Left lung (tissue), 10 donors: ENCODE measurements around the gene FN1. TPM values are rescaled to one million over a fixed set of nuclear protein-coding genes. Genes with fewer than 3 reads are reported as not detected.

Source experiments
- ATAC-seq: fragments of 200-7000 bp; cut with Tn5 transposase; one replicate; pipeline ENCODE4 v1.9.1; 2020; ENCODE audit warnings: moderate library complexity
- DNase-seq, 4 donors: peaks; one replicate each; pipeline ENCODE4 v3.0.0-alpha.2; 2013 to 2020
- H3K27ac ChIP-seq, 2 donors: fragments of 200-600 bp; sonication (generic) in 1 of 2; one replicate each; pipeline versions ENCODE4 v1.5.0 to v1.8.0; 2020 to 2021
- H3K27me3 ChIP-seq, 2 donors: fragments of 200-600 bp; sonication (generic) in 1 of 2; one replicate each; pipeline versions ENCODE4 v1.5.0 to v1.8.0; 2020 to 2021
- H3K36me3 ChIP-seq, 2 donors: fragments of 200-600 bp; sonication (generic) in 1 of 2; one replicate each; pipeline versions ENCODE4 v1.5.0 to v1.8.0; 2020 to 2021
- H3K4me1 ChIP-seq, 2 donors: fragments of 200-600 bp; one replicate each; pipeline ENCODE4 v1.8.0; 2021
- H3K4me3 ChIP-seq, 2 donors: fragments of 200-600 bp; sonication (generic) in 1 of 2; one replicate each; pipeline versions ENCODE4 v1.5.0 to v1.8.0; 2020 to 2021; ENCODE audit warnings: mild to moderate bottlenecking in 1 of 2
- H3K9me3 ChIP-seq, 2 donors: fragments of 200-600 bp; sonication (generic) in 1 of 2; one replicate each; pipeline versions ENCODE4 v1.5.0 to v1.8.0; 2020 to 2021
- intact Hi-C, 2 donors: fragments of 100-400 bp; cut with DNase I; formaldehyde crosslinking; loops; one replicate each; pipeline versions ENCODE4 v1.11.2 to v1.14.2; 2022
- polyA plus RNA-seq, 6 donors: library from polyadenylated mRNA; unstranded; fragments of 120-200 nt; gene quantifications; one replicate each; pipeline ENCODE4 v1.2.1, GENCODE V29; 2013; ENCODE audit not compliant: insufficient read length in 6 of 6
- total RNA-seq, 2 donors: library from RNA; stranded (reverse); fragmentation: NEBNext Ultra II Directional; extraction: Animal tissue kit (Norgen Biotek cat#: 25700); gene quantifications; one replicate each; pipeline ENCODE4 v1.2.1, GENCODE V29; 2021
- TF ChIP-seq, protein P1 (sequence below), 2 donors: fragments of 200-600 bp; sonication (generic) in 1 of 2; IDR thresholded peaks; one replicate each; pipeline versions ENCODE4 v1.5.0 to v1.8.0; 2021; ENCODE audit warnings: antibody characterized with exemption in 2 of 2
- donor health status: DM: no; HTN: yes; CAD: no.
- donor health status: DM: no; HTN: no; CAD: no.

Gene FN1
- total and polyA plus RNA-seq, 8 donors: 1,663 to 3,073 (median 1,855) TPM

DNA sequence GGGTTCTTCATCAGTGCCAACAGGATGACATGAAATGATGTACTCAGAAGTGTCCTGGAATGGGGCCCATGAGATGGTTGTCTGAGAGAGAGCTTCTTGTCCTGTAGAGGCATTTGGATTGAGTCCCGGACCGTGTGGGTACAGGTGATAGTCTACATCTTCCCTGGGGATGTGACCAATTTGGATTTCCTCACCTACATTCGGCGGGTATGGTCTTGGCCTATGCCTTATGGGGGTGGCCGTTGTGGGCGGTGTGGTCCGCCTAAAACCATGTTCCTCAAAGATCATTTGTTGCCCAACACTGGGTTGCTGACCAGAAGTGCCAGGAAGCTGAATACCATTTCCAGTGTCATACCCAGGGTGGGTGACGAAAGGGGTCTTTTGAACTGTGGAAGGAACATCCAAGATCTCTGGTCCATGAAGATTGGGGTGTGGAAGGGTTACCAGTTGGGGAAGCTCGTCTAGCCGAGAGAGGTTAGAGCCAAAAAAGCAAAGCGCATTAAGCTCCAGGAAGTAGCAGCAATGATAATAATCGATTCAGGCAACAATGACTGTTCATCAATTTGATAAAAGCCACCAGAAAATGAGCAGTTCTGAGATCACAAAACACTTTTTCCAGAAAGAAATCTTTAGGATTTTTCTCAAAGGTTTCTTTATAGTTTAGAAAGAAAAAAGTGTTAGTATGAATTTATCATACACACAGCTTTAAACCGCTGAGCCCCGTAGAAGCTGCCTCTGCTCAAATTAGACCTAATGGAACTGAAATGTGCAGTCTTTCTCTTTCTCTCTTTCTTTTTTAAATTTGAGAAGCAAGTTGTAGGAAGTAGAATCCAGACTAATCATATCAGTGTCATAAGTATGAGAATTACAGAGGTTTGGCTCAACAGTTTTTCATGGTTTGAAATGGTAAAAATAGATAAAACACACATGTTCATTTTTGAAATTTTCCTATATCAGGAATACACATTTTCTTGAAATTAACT is 63.7 kb downstream of the FN1 start:
- peaks cover 3 to 51% of the 10 kb centered on the region in 2 donors for H3K36me3 ChIP-seq
- H3K9me3 ChIP-seq: no peaks in the 10 kb centered on the region
- no peak overlapping the region for H3K27ac ChIP-seq
- TF ChIP-seq, protein P1, sequence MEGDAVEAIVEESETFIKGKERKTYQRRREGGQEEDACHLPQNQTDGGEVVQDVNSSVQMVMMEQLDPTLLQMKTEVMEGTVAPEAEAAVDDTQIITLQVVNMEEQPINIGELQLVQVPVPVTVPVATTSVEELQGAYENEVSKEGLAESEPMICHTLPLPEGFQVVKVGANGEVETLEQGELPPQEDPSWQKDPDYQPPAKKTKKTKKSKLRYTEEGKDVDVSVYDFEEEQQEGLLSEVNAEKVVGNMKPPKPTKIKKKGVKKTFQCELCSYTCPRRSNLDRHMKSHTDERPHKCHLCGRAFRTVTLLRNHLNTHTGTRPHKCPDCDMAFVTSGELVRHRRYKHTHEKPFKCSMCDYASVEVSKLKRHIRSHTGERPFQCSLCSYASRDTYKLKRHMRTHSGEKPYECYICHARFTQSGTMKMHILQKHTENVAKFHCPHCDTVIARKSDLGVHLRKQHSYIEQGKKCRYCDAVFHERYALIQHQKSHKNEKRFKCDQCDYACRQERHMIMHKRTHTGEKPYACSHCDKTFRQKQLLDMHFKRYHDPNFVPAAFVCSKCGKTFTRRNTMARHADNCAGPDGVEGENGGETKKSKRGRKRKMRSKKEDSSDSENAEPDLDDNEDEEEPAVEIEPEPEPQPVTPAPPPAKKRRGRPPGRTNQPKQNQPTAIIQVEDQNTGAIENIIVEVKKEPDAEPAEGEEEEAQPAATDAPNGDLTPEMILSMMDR (IDR thresholded peaks at IDR 0.05): no peak
- DNase-seq (no peak), ATAC-seq (no peak)
- no peaks in the 10 kb centered on the region for H3K27me3 ChIP-seq
- intact Hi-C loops: no loop called here
- no peaks in the 10 kb centered on the region for H3K4me1 ChIP-seq
- H3K4me3 ChIP-seq: no peak overlapping the region

DNA sequence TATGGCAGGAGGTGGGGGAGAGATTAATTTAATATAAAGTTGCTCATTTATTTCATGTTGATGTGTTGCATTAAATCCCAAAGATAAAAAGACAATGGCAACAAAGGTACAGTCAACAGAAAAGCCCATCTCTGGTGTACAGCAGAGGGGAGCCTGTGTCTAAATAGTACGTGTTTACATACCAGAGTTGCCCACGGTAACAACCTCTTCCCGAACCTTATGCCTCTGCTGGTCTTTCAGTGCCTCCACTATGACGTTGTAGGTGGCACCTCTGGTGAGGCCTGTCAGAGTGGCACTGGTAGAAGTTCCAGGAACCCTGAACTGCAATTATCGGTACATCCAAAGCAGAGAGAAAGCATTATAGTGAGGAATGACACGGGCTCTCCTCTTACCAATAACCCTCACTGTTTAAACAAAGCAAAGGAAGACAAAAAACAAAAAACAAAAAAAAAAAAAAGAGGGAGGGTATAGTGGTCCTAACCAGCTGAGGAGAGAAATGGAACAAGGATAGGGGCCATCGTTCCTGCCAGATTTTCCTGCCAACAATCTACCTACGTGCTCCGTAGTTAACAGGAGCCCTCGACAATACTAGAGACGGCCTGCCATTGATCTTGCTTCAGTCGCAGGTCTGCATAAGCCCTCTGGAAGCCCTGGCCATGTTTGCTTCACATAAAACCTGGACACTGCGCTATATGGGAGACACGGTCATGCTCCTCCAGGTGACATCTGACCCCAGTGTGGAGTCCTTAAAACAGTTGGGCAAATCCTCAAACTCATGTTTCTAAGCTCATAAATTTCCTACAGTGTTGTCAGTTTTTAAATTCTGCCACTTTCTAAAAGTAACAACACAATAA is 65.5 kb downstream of the FN1 start:
- no peak for DNase-seq
- Histone ChIP-seq H3K4me3 (no peak overlapping the region), H3K27ac (no peak overlapping the region), H3K27me3 (no peaks in the 10 kb centered on the region), H3K4me1 (no peaks in the 10 kb centered on the region), H3K36me3 (peaks cover 3 to 60% of the 10 kb centered on the region in 2 donors), H3K9me3 (no peaks in the 10 kb centered on the region)
- ATAC-seq: no peak
- TF ChIP-seq, protein P1 (IDR thresholded peaks at IDR 0.05): no peak
- intact Hi-C loops: no loop called here

DNA sequence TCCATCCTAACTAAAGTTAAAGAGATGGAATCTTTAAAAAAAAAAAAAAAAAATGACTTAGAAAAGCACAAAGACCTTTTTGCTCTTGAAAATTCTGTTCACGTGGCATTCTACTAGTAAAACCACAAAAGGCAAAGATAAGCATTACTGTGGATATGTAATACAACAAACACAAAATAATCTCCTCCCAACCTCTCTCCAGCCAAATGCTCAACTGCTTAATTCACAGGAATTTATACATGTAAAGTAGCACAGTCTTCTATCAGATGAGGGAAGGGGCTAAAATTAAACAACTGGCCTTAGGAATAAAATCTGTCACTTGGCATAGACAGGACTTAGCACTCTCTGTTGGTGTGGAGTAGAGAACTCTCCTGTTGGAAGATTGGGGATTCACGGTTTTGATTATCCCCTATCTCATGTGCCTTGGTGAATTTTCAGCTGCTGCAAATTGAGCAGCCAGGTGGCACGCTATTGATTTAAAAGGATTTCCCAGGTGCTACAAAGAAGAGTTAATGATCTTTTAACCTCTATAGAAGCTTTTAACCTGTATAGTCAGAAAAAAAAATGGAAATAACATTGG is 66.6 kb downstream of the FN1 start:
- ATAC-seq: no peak
- Histone ChIP-seq H3K27me3 (no peaks in the 10 kb centered on the region), H3K4me3 (no peak overlapping the region), H3K27ac (no peak overlapping the region), H3K4me1 (no peaks in the 10 kb centered on the region), H3K9me3 (no peaks in the 10 kb centered on the region), H3K36me3 (peaks cover 3 to 59% of the 10 kb centered on the region in 2 donors)
- TF ChIP-seq, protein P1 (IDR thresholded peaks at IDR 0.05): no peak
- intact Hi-C loops: no loop called here
- no peak for DNase-seq

DNA sequence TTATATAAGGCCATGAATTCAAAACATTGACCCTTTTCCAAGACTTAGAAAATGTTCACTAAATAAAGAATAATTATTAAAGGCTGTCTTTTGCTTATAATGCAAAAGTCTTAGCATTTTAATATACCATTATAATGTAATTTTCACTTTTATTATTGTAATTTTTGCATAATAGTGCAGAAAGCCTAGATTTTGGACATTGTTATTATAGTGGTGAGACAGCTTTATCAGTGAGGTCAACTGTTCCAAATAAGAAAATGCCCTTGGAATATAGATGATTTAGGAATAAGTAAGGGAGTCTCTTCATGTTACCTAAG is 67.4 kb downstream of the FN1 start:
- no peaks in the 10 kb centered on the region for H3K27me3 ChIP-seq
- no peak overlapping the region for H3K27ac ChIP-seq
- H3K36me3 ChIP-seq: peaks cover 3 to 62% of the 10 kb centered on the region in 2 donors
- no peak for DNase-seq
- H3K4me3 ChIP-seq: no peak overlapping the region
- intact Hi-C loops: no loop called here
- no peak for ATAC-seq
- TF ChIP-seq, protein P1 (IDR thresholded peaks at IDR 0.05): no peak
- no peaks in the 10 kb centered on the region for H3K4me1 ChIP-seq
- no peaks in the 10 kb centered on the region for H3K9me3 ChIP-seq
